Upper lobe of left lung (tissue), 6 donors: Measurements from ENCODE around the gene L3MBTL2. TPM values are rescaled to one million over a fixed set of nuclear protein-coding genes. Genes with fewer than 3 reads are reported as not detected.
A peak's percentile ranks its signal among the peaks of the same experiment; 100 is the strongest.

Experiments
- ATAC-seq, 2 donors: fragments of 200-7000 bp; cut with Tn5 transposase; one replicate each; pipeline ENCODE4 v1.9.1; 2022; ENCODE audit warnings: mild to moderate bottlenecking in 2 of 2, moderate library complexity in 2 of 2; ENCODE audit not compliant: low FRiP score in 2 of 2
- DNase-seq, 2 donors: peaks; one replicate each; pipeline ENCODE4 v3.0.0-alpha.2; 2019 to 2020
- H3K27ac ChIP-seq, 4 donors: fragments of 200-600 bp; sonication (generic); one replicate each; pipeline ENCODE4 v1.5.1; 2016 to 2019
- H3K27me3 ChIP-seq, 4 donors: fragments of 200-600 bp; sonication (generic); one replicate each; pipeline ENCODE4 v1.5.1; 2017 to 2019
- H3K36me3 ChIP-seq, 4 donors: fragments of 200-600 bp; sonication (generic); one replicate each; pipeline ENCODE4 v1.5.1; 2016 to 2019
- H3K4me1 ChIP-seq, 4 donors: fragments of 200-600 bp; sonication (generic); one replicate each; pipeline ENCODE4 v1.5.1; 2018 to 2019
- H3K4me3 ChIP-seq, 4 donors: fragments of 200-600 bp; sonication (generic); one replicate each; pipeline ENCODE4 v1.5.1; 2017 to 2019; ENCODE audit warnings: mild to moderate bottlenecking in 2 of 4, moderate library complexity in 1 of 4
- H3K9me3 ChIP-seq, 4 donors: fragments of 200-600 bp; sonication (generic); one replicate each; pipeline ENCODE4 v1.5.1; 2018 to 2019
- CTCF ChIP-seq, 6 experiments: fragments of 450-650 bp in 4 of 6; fragments of 200-600 bp in 2 of 6; sonication (generic) in 2 of 6; IDR thresholded peaks; one replicate each; pipeline ENCODE4 v1.5.1; 2016 to 2019; ENCODE audit warnings: antibody characterized with exemption in 6 of 6
- EP300 ChIP-seq, 4 donors: sonication (generic); formaldehyde crosslinking; IDR thresholded peaks; one replicate each; pipeline ENCODE4 v1.5.1; 2017; ENCODE audit warnings: antibody characterized with exemption in 4 of 4, control low read depth in 2 of 4
- POLR2A ChIP-seq, 4 donors: fragments of 450-650 bp; IDR thresholded peaks; one replicate each; pipeline ENCODE4 v1.5.1; 2016 to 2017; ENCODE audit warnings: antibody characterized with exemption in 4 of 4, mild to moderate bottlenecking in 2 of 4
- POLR2AphosphoS5 ChIP-seq, 2 donors: sonication (generic); formaldehyde crosslinking; IDR thresholded peaks; one replicate each; pipeline ENCODE4 v1.5.1; 2017; ENCODE audit warnings: antibody characterized with exemption in 2 of 2
- WGBS, 2 donors: methylation state at CpG; one replicate each; pipeline ENCODE4 v1.1.5; 2017 to 2018; 5-methylcytosine and 5-hydroxymethylcytosine counted together
- total RNA-seq, 6 donors: library from RNA; depleted of rRNA in 4 of 6; stranded (reverse); fragments of >200 nt in 4 of 6; gene quantifications; one replicate each; pipeline versions ENCODE4 v1.1.0 to v1.2.1, GENCODE V29; 2016 to 2021
- donor health status: DM: no; HTN: no; CAD: no; lungs with moderate emphysema.
- donor health status: DM: no; HTN: yes; CAD: no; lungs with severe emphysema.

L3MBTL2 gene
- total RNA-seq, 6 donors from 2014 or later = 15.4 to 38.8 (median 24.7) TPM

DNA sequence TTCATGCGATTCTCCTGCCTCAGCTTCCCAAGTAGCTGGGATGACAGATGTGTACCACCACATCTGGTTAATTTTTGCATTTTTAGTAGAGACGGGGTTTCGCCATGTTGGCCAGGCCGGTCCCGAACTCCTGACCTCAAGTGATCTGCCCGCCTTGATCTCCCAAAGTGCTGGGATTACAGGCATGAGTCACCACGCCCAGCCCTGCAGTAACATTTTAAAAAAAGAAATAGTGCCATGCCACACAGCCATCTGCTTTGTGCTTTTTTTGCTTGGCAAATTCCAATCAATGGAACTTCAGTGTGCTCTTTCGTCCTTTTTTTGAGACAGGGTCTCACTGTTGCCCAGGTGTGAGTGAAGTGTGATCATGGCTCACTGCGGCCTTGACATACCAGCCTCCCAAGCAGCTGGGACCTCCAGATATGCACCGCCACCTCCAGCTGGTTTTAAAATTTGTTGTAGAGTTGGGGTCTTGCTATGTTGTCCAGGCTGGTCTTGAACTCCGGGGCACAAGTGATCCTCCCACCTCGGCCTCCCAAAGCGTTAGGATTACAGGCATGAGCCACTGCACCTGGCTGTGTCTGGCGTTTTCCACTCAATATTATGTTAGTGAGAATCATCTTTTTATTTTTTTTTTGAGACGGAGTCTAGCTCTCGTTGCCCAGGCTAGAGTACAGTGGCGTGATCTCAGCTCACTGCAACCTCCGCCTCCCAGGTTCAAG, 37.4 kb downstream of the L3MBTL2 start:
- Histone ChIP-seq H3K9me3 (no peaks in the 10 kb centered on the region), H3K36me3 (peaks cover 0 to 25% (median 18%) of the 10 kb centered on the region in 4 donors), H3K4me1 (peaks cover 5 to 13% (median 7%) of the 10 kb centered on the region in 4 donors), H3K27me3 (no peaks in the 10 kb centered on the region), H3K27ac (no peak overlapping the region), H3K4me3 (no peak overlapping the region)
- ATAC-seq = no peak
- TF ChIP-seq POLR2AphosphoS5 (IDR thresholded peaks at IDR 0.05) (no peak), POLR2A (IDR thresholded peaks at IDR 0.05) (no peak), EP300 (IDR thresholded peaks at IDR 0.05) (no peak), CTCF (IDR thresholded peaks at IDR 0.05) (no peak)
- 94 to 96% methylated on average over 18 of the region's 18 CpGs for WGBS, 2 donors
- no peak for DNase-seq

DNA sequence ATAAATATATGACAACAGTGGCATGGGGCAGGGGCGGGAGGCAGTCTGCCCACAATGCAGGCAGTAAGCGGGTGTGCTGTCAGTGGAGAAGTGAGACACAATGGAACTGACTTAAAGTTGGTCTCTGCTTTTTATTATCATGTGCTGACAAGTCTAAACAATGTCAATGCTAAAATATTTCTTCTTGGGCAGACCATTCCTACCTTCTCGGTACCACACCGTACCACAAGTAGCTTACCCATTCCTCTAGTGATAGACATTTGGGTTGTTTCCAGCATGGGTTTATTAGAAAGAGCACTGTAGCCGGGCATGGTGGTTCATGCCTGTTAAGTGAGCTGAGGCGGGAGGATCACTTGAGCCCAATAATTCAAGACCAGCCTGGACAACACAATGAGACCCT, 38.2 kb downstream of the L3MBTL2 start:
- H3K27me3 ChIP-seq = no peaks in the 10 kb centered on the region
- TF ChIP-seq POLR2A (IDR thresholded peaks at IDR 0.05) (no peak), POLR2AphosphoS5 (IDR thresholded peaks at IDR 0.05) (no peak), EP300 (IDR thresholded peaks at IDR 0.05) (no peak), CTCF (IDR thresholded peaks at IDR 0.05) (no peak)
- H3K27ac ChIP-seq = no peak overlapping the region
- no peak overlapping the region for H3K4me3 ChIP-seq
- peaks cover 0 to 33% (median 26%) of the 10 kb centered on the region in 4 donors for H3K36me3 ChIP-seq
- H3K9me3 ChIP-seq = no peaks in the 10 kb centered on the region
- ATAC-seq = no peak
- 89 to 93% methylated on average over 6 of the region's 6 CpGs for WGBS, 2 donors
- peaks cover 0 to 5% (median 2%) of the 10 kb centered on the region in 4 donors for H3K4me1 ChIP-seq
- no peak for DNase-seq

- WGBS, 2 donors = 90% methylated on average over 18 of the region's 21 CpGs; no CpG with 5 or more reads in 1 of the 2 donors
- H3K4me1 ChIP-seq = no peaks in the 10 kb centered on the region
- peaks cover 12 to 60% (median 53%) of the 10 kb centered on the region in 4 donors for H3K36me3 ChIP-seq
- no peak overlapping the region for H3K27ac ChIP-seq
- DNase-seq (peak in 1 of 2 donors; percentile 70), ATAC-seq (no peak)
- no peaks in the 10 kb centered on the region for H3K27me3 ChIP-seq
- H3K4me3 ChIP-seq = no peak overlapping the region
- TF ChIP-seq CTCF (IDR thresholded peaks at IDR 0.05) = no peak
- TF ChIP-seq POLR2A (IDR thresholded peaks at IDR 0.05) = no peak
- TF ChIP-seq POLR2AphosphoS5 (IDR thresholded peaks at IDR 0.05) = no peak
- no peak for TF ChIP-seq EP300 (IDR thresholded peaks at IDR 0.05)
- H3K9me3 ChIP-seq = no peaks in the 10 kb centered on the region
Observed at GRCh38 chr22:41245917-41246499, 40.9 kb downstream of the L3MBTL2 start.

GRCh38 chr22:41247703-41248102, 42.6 kb downstream of the L3MBTL2 start:
- ATAC-seq (no peak), DNase-seq (no peak)
- Histone ChIP-seq H3K4me3 (no peak overlapping the region), H3K9me3 (no peaks in the 10 kb centered on the region), H3K36me3 (peaks cover 14 to 77% (median 70%) of the 10 kb centered on the region in 4 donors), H3K4me1 (no peaks in the 10 kb centered on the region), H3K27ac (no peak overlapping the region), H3K27me3 (no peaks in the 10 kb centered on the region)
- TF ChIP-seq POLR2AphosphoS5 (IDR thresholded peaks at IDR 0.05) (no peak), EP300 (IDR thresholded peaks at IDR 0.05) (no peak)
- 88 to 100% methylated on average over 5 to 6 of the region's 7 CpGs for WGBS, 2 donors

- Histone ChIP-seq H3K4me3 (no peak overlapping the region), H3K9me3 (no peaks in the 10 kb centered on the region), H3K27ac (no peak overlapping the region), H3K4me1 (no peaks in the 10 kb centered on the region), H3K27me3 (no peaks in the 10 kb centered on the region), H3K36me3 (peaks cover 18 to 83% (median 76%) of the 10 kb centered on the region in 4 donors)
- ATAC-seq = no peak
- 85 to 97% methylated on average over 3 to 14 of the region's 15 CpGs for WGBS, 2 donors
- no peak for TF ChIP-seq POLR2A (IDR thresholded peaks at IDR 0.05)
- TF ChIP-seq EP300 (IDR thresholded peaks at IDR 0.05) = no peak
- no peak for TF ChIP-seq CTCF (IDR thresholded peaks at IDR 0.05)
- no peak for TF ChIP-seq POLR2AphosphoS5 (IDR thresholded peaks at IDR 0.05)
- DNase-seq = no peak
Observed at GRCh38 chr22:41248314-41248713, 43.2 kb downstream of the L3MBTL2 start.
